Stimulated activated naive CD4-positive, alpha-beta T cell treated with Interleukin-2 at 50 U/mL for 16 hours (primary cell): ENCODE measurements around the gene OVAAL.

Source experiments
- DNase-seq: peaks from one replicate; lab custom pipeline; 2025; lab: John Stamatoyannopoulos, UW

OVAAL gene

DNA sequence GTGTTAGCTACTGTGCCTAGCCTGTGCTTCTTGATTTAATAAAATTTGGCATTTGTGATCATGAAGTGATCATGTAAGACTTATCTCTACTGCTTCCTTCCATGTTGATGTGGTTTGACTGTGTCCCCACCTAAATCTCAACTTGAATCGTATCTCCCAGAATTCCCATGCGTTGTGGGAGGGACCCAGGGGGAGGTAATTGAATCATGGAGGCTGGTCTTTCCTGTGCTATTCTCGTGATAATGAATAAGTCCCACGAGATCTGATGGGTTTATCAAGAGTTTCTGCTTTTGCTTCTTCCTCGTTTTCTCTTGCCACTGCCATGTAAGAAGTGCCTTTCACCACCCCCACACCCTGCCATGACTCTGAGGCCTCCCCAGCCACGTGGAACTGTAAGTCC, at the start of gene OVAAL:
OVAAL (plus strand) TSS at position 301 of the 400 bp plus-strand sequence.
- DNase-seq, result no peak

GRCh38 chr1:180510882-180511281, 47.9 kb upstream of the OVAAL start:
- DNase-seq, result no peak

- DNase-seq, result no peak
These were observed 45.2 kb upstream of the OVAAL start for GRCh38 chr1:180513531-180513930.

- no peak for DNase-seq
These were observed 43.4 kb upstream of the OVAAL start for GRCh38 chr1:180515364-180515763.

GRCh38 chr1:180515857-180516388, 42.8 kb upstream of the OVAAL start:
- DNase-seq, result peak; percentile 13

GRCh38 chr1:180519846-180520245, 38.9 kb upstream of the OVAAL start:
- no peak for DNase-seq

GRCh38 chr1:180521474-180522212, 37.1 kb upstream of the OVAAL start:
- DNase-seq, result no peak

DNA sequence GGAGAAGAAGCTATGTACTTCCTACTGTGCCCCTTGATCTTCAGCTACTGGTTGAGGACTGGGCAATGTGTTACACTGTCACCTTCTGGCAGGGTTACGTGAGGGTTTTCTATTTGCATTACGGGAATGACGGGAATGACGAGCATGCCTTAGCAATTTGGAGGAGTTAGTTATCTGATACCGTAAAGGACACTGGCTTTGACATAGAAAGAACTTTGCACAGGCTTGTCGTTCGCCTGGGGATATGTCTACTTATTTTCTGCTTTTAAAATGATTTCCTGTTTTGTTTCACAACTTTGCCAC, 36.6 kb upstream of the OVAAL start:
- DNase-seq, result no peak

GRCh38 chr1:180524160-180524914, 34.4 kb upstream of the OVAAL start:
- no peak for DNase-seq

DNA sequence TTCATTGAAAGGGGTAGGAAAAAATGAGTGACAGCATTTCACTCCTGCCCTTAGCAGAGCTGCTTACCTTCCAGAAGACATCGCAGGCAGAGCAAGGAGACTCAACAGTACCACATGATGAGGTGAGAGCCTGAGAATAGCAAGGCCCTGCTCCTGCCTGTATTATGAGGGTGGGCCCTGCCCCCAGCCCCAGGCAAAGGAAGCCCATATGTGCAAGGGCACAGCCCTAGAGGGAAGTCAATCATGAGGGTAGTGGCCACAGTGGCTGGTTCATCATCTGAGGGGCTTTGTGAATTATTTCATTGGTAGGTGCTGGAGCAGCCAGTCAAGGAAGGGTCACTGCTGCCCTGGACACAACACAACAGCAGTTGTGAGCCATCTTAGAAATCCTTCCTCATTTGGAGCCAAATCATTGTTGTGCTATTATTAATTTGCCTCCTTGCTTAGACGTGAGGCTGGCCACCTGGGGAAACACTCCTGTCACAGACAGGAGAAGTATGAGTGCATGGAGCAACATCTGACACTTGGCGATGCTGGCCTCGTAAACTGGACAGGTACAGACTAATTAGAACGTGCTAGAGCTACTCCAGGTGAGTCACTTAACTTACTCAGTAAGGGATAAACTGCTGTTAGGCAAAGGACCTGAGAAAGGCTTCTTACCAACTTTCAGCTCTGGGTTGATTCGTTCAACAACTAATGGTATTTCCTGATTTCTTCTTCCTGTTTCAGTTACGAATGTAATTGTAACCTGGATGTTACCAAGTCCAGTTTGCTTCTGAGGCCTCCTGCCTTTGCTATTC, 33.6 kb upstream of the OVAAL start:
- DNase-seq, result no peak

GRCh38 chr1:180525715-180526039, 33.1 kb upstream of the OVAAL start:
- no peak for DNase-seq

GRCh38 chr1:180527101-180527669, 31.6 kb upstream of the OVAAL start:
- no peak for DNase-seq

DNA sequence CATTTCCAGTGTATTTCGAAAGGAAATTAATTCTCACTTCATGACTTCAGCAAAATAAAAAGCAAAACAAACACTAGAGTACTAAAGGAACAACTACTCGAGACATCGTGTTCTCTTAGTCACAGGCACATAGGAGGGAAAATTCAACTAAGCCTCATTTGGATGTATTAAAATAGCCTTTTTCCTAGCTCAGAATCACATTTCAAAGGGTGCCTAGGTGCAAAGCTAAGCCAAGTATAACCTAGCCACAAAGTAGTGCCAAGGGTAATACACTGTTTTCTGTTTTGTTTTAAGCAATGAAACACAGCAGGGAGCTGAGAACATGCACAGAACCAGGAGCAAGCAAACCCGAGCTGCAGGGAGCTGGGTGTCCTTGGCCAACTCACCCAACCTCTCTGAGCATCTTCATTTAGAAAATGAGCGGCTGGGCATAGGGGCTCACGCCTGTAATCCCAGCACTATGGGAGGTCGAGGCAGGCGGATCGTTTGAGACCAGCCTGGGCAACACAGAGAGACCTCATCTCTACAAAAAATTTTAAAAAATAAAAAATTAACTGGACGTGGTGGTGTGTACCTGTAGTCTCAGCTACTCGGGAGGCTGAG, 29.8 kb upstream of the OVAAL start:
- no peak for DNase-seq

GRCh38 chr1:180530501-180530900, 28.3 kb upstream of the OVAAL start:
- no peak for DNase-seq

DNA sequence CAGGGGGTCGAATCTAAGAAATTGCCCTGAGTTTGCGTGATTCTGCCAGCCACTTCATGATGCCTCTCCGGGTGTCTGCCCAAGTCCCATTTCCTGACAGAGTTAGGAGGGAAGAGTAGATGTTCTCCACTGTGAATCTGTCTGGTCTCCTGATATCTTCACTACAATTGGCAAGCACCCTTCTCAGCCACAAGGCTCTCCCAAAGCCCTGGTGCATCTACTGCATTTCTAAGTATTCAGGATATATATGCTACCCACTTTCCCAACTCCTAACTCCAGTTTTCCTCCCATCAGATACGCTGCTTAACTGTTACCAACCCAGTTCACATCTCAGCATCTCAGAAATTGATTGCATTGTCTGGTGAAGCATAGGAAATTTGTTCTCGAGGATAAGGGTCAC, 25.9 kb upstream of the OVAAL start:
- DNase-seq, result no peak

DNA sequence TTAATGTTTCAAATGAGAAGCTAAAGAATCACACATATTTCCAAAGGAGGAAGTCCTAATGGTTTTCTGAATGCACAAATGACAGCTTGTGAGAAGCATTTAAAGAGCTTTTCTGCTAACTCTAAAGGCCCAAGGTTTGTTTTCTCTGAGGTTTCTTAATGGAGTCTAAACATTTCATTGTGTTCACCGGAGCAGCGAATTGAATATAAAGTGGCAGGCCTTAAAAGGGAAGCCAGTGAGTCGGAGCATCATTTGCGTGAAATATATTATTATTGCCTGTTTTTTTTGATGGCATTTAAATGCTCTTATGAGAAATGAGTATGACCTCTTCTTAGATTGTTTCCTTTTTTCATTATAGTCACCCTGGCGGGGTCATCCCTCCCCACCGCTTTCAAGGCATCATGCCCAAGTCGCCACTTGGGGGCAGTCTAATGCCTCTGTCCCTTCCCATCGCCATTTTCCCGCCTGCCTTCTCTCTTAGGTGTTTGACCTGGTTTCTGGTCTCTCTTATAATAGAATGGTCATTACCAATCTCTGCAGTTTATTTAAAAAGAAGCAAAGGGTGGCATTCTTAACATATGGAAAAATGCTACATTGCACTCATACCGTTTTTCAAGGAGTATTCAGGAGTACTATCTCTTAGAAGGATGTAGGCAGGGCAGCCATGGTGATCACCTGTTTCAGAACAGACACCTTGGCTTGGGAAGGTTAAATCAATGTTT, 25.3 kb upstream of the OVAAL start:
- DNase-seq, result peak; percentile 49

- no peak for DNase-seq
These were observed 24.6 kb upstream of the OVAAL start for GRCh38 chr1:180534214-180534613.

- DNase-seq, result no peak
These were observed 23.3 kb upstream of the OVAAL start for GRCh38 chr1:180535418-180535999.

DNA sequence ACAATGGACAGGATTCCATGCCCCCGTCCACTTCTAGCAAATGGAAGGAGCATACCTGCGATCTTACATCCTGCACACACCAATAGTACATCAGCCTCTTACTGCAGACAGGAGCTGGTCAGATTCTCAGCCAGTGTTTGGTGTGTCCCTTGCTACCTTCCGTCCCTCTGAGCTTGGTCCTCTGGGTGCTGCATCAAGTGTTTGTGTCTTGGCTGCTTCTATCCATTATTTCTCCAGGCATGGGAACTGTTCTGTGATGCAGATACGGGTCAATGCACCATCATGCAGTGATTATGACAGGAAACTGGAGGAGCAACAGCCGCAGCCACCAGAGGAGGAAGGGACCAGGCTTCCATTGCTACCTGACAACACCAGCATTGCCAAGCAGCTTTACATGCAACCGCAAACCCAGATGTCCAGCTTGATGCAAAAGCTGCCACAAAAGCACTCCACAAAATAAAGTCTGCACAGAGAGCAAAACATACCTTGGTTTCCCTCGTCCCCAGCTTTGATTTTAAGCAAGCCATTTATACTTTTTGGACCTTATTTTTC, 21.9 kb upstream of the OVAAL start:
- DNase-seq, result no peak

DNA sequence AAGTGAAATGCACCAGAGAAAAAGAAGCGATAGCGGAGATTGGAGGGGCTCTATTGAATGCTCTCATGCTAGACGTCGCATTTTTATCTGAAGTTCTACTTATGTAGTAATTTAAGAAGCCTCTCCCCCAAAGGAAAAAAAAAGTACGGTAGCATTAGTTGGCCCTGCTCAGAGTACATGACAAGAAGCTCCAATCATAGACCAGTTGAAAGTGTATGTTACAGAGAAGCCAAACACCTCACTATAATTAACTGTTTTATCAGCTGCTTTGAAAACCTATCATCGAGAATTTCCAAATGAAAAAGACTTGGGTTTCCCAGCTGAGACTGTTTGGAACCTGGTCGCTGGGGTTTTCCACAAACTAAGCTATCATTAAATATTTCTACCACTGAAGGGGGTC, 19.6 kb upstream of the OVAAL start:
- DNase-seq, result no peak
